HG03280 (cell line): ENCODE data around the gene XXYLT1.
A peak's percentile ranks its signal among the peaks of the same experiment; 100 is the strongest.

Source experiments
- ATAC-seq: cut with Tn5 transposase; IDR thresholded peaks from one replicate; pipeline ENCODE4 v1.9.1; 2021; ENCODE audit warnings: mild to moderate bottlenecking, moderate library complexity; ENCODE audit not compliant: unreplicated experiment

XXYLT1 gene

GRCh38 chr3:195209083-195209846 lies 61.7 kb downstream of the XXYLT1 start:
- no peak for ATAC-seq

- no peak for ATAC-seq
These were observed 62.3 kb downstream of the XXYLT1 start for GRCh38 chr3:195208631-195209030.

- peak; percentile 93 for ATAC-seq
These were observed 62.8 kb downstream of the XXYLT1 start for GRCh38 chr3:195208183-195208582.

- no peak for ATAC-seq
These were observed 63.2 kb downstream of the XXYLT1 start for GRCh38 chr3:195207731-195208130.

- no peak for ATAC-seq
These were observed 63.9 kb downstream of the XXYLT1 start for GRCh38 chr3:195207056-195207455.

- no peak for ATAC-seq
These were observed 66.4 kb downstream of the XXYLT1 start for GRCh38 chr3:195204360-195205163.

- ATAC-seq, result no peak
These were observed 67.4 kb downstream of the XXYLT1 start for GRCh38 chr3:195203606-195204005.

- ATAC-seq, result no peak
These were observed 69.7 kb downstream of the XXYLT1 start for GRCh38 chr3:195201295-195201694.

GRCh38 chr3:195200010-195200822 lies 70.7 kb downstream of the XXYLT1 start:
- no peak for ATAC-seq

- ATAC-seq, result no peak
These were observed 72.3 kb downstream of the XXYLT1 start for GRCh38 chr3:195198426-195199346.

- no peak for ATAC-seq
These were observed 73.1 kb downstream of the XXYLT1 start for GRCh38 chr3:195197765-195198425.

- no peak for ATAC-seq
These were observed 74.7 kb downstream of the XXYLT1 start for GRCh38 chr3:195196266-195196665.

- ATAC-seq, result no peak
These were observed 75.4 kb downstream of the XXYLT1 start for GRCh38 chr3:195195321-195196209.

GRCh38 chr3:195194559-195195206 lies 76.3 kb downstream of the XXYLT1 start:
- ATAC-seq, result no peak

GRCh38 chr3:195191580-195191979 lies 79.4 kb downstream of the XXYLT1 start:
- no peak for ATAC-seq

- ATAC-seq, result no peak
These were observed 81.1 kb downstream of the XXYLT1 start for GRCh38 chr3:195189821-195190220.

- no peak for ATAC-seq
These were observed 82.5 kb downstream of the XXYLT1 start for GRCh38 chr3:195188426-195188927.
